ENCODE measurements around the gene CFAP52.
"Not testable (repeated sequence)": the region's sequence is repeated elsewhere in the genome, so short reads cannot be mapped to it uniquely, and the experiment has no call there.

Gene CFAP52

GRCh38 chr17:9648521-9649110 is 72.2 kb downstream of the CFAP52 start:
- no peak for DNase-seq

- no peak for DNase-seq
Observed at GRCh38 chr17:9658593-9659211, 82.3 kb downstream of the CFAP52 start.

- DNase-seq = no peak
Observed at GRCh38 chr17:9661027-9661426, 84.6 kb downstream of the CFAP52 start.

GRCh38 chr17:9663511-9663910 is 87.1 kb downstream of the CFAP52 start:
- not testable (repeated sequence) for DNase-seq

- DNase-seq = no peak
Observed at GRCh38 chr17:9666461-9667050, 90.1 kb downstream of the CFAP52 start.

GRCh38 chr17:9668517-9668916 is 92.1 kb downstream of the CFAP52 start:
- no peak for DNase-seq

GRCh38 chr17:9669551-9670008 is 93.1 kb downstream of the CFAP52 start:
- DNase-seq = no peak

GRCh38 chr17:9670596-9670995 is 94.2 kb downstream of the CFAP52 start:
- DNase-seq = no peak

- DNase-seq = no peak
Observed at GRCh38 chr17:9671559-9671958, 95.1 kb downstream of the CFAP52 start.

GRCh38 chr17:9672266-9672665 is 95.8 kb downstream of the CFAP52 start:
- DNase-seq = no peak

- no peak for DNase-seq
Observed at GRCh38 chr17:9672691-9673090, 96.2 kb downstream of the CFAP52 start.

GRCh38 chr17:9676084-9676483 is 99.6 kb downstream of the CFAP52 start:
- no peak for DNase-seq

GRCh38 chr17:9676820-9677310 is 100.4 kb downstream of the CFAP52 start:
- DNase-seq = no peak

- DNase-seq = no peak
Observed at GRCh38 chr17:9677411-9677810, 101.0 kb downstream of the CFAP52 start.

- DNase-seq = no peak
Observed at GRCh38 chr17:9677896-9678295, 101.5 kb downstream of the CFAP52 start.

- DNase-seq = peak; percentile 76
Observed at GRCh38 chr17:9684955-9685621, 108.6 kb downstream of the CFAP52 start.

All from NCI-H146 (cell line).